Measurements from ENCODE around the gene ELAVL1. TPM values are rescaled to one million over a fixed set of nuclear protein-coding genes. Genes with fewer than 3 reads are reported as not detected.

The ELAVL1 gene
- total and polyA plus RNA-seq, 2 of the 13 experiments (the other 11 are each of a cell fraction or from before 2014, with no cell fraction given), result 27.9 to 38.4 TPM

GRCh38 chr19:7933828-7934725 is 71.4 kb downstream of the ELAVL1 start:
- no peak overlapping the region for H3K4me2 ChIP-seq (ENCODE audit: low read depth, low read length)
- POLR2A ChIA-PET, result interaction anchor here (1.8 kb wide), 1 partner anchor 10 kb away, joined by 12 read pairs; the partner anchor contains the start of gene TIMM44
- no peaks in the 10 kb centered on the region for H3K27me3 ChIP-seq (ENCODE audit: control insufficient read depth in 1 of 2, insufficient read depth in 2 of 2, low read length in 2 of 2)
- CTCF ChIA-PET (ENCODE audit: low intra/inter-chr PET ratio, low total read pairs), result no interaction called here
- TF ChIP-seq ZFP91 (CRISPR knock-in tag; IDR thresholded peaks at IDR 0.05; ENCODE audit: borderline replicate concordance), result no peak
- peak; percentile 70 for TF ChIP-seq RBFOX2 (IDR thresholded peaks at IDR 0.05; ENCODE audit: low read depth, low read length)
- intact Hi-C loops (cut with micrococcal nuclease; ENCODE audit: unreplicated experiment), result no loop called here
- H2AFZ ChIP-seq (ENCODE audit: low read length), result no peak overlapping the region
- H3K9ac ChIP-seq (ENCODE audit: insufficient read depth, low read depth, low read length), result no peak overlapping the region
- DNase-seq (ENCODE audit: low spot score), result no peak
- H3K27ac ChIP-seq (ENCODE audit: extremely low read length, insufficient read depth, low read length), result no peak overlapping the region
- H3K4me1 ChIP-seq (ENCODE audit: insufficient read depth, low read length), result no peaks in the 10 kb centered on the region
- peaks cover 38 to 77% of the 10 kb centered on the region in 2 experiments; a peak in 4 of 5 replicates for H3K36me3 ChIP-seq (replicated peaks in 1 of 2; ENCODE audit: control insufficient read depth in 1 of 2, insufficient read depth in 2 of 2, low read length in 2 of 2)
- BruUV-seq (replicated peaks), result no TSS peak
- 96% methylated on average over 39 of the region's 55 CpGs for WGBS (ENCODE audit: low lambda C conversion rate)
- no peak for ATAC-seq
- in situ Hi-C loops (cut with HindIII; ENCODE audit: extremely low pct_ligation_motif_present, low pct_unique_long_range_greater_than_20kb), result no loop called here
- H3K9me3 ChIP-seq (ENCODE audit: low read length), result no peaks in the 10 kb centered on the region
- no peak for FAIRE-seq
- no peak overlapping the region for H3K4me3 ChIP-seq (replicated peaks in 1 of 3; ENCODE audit: insufficient read depth in 1 of 3, low read depth in 2 of 3, low read length in 3 of 3)
- 0 out of 2 replicates have a peak, but pooled peaks cover 1% of the 10 kb centered on the region for H4K20me1 ChIP-seq (ENCODE audit: insufficient read depth, low read length)
- H3K79me2 ChIP-seq (ENCODE audit: insufficient read depth, low read length), result no peaks in the 10 kb centered on the region

- TF ChIP-seq CTCF (CRISPR knock-in tag; IDR thresholded peaks at IDR 0.05) (peak; percentile 28; the same call in 1 of the 2 replicates), HINFP (CRISPR knock-in tag; IDR thresholded peaks at IDR 0.05; ENCODE audit: low read depth) (no peak)
- H3K79me2 ChIP-seq (ENCODE audit: insufficient read depth, low read length), result no peaks in the 10 kb centered on the region
- no peak overlapping the region for H3K9ac ChIP-seq (ENCODE audit: insufficient read depth, low read depth, low read length)
- ATAC-seq, result peak; percentile 21
- no peaks in the 10 kb centered on the region for H3K27me3 ChIP-seq (ENCODE audit: control insufficient read depth in 1 of 2, insufficient read depth in 2 of 2, low read length in 2 of 2)
- CTCF ChIA-PET (ENCODE audit: low intra/inter-chr PET ratio, low total read pairs), result no interaction called here
- intact Hi-C loops (cut with micrococcal nuclease; ENCODE audit: unreplicated experiment), result no loop called here
- no peak overlapping the region for H3K4me2 ChIP-seq (ENCODE audit: low read depth, low read length)
- no peak overlapping the region for H2AFZ ChIP-seq (ENCODE audit: low read length)
- in situ Hi-C loops (cut with HindIII; ENCODE audit: extremely low pct_ligation_motif_present, low pct_unique_long_range_greater_than_20kb), result no loop called here
- FAIRE-seq, result no peak
- POLR2A ChIA-PET, result no interaction called here
- WGBS (ENCODE audit: low lambda C conversion rate), result 93% methylated on average over 8 of the region's 14 CpGs
- H3K9me3 ChIP-seq (ENCODE audit: low read length), result no peaks in the 10 kb centered on the region
- H3K27ac ChIP-seq (ENCODE audit: extremely low read length, insufficient read depth, low read length), result no peak overlapping the region
- H3K4me1 ChIP-seq (ENCODE audit: insufficient read depth, low read length), result no peaks in the 10 kb centered on the region
- H4K20me1 ChIP-seq (ENCODE audit: insufficient read depth, low read length), result no peaks in the 10 kb centered on the region
- H3K36me3 ChIP-seq (replicated peaks in 1 of 2; ENCODE audit: control insufficient read depth in 1 of 2, insufficient read depth in 2 of 2, low read length in 2 of 2), result peaks cover 38 to 72% of the 10 kb centered on the region in 2 experiments; a peak in 4 of 5 replicates
- H3K4me3 ChIP-seq (replicated peaks in 1 of 3; ENCODE audit: insufficient read depth in 1 of 3, low read depth in 2 of 3, low read length in 3 of 3), result no peak overlapping the region
- no peak for DNase-seq (ENCODE audit: low spot score)
- BruUV-seq (replicated peaks), result no TSS peak
Measured at GRCh38 chr19:7933411-7933810, 72.0 kb downstream of the ELAVL1 start.
